ENCODE measurements around the gene PLXNA4. TPM values are rescaled to one million over a fixed set of nuclear protein-coding genes. Genes with fewer than 3 reads are reported as not detected.

Gene PLXNA4
- total RNA-seq, 1 donor from 2014 or later: 16.2 TPM

- TF ChIP-seq, protein P1, sequence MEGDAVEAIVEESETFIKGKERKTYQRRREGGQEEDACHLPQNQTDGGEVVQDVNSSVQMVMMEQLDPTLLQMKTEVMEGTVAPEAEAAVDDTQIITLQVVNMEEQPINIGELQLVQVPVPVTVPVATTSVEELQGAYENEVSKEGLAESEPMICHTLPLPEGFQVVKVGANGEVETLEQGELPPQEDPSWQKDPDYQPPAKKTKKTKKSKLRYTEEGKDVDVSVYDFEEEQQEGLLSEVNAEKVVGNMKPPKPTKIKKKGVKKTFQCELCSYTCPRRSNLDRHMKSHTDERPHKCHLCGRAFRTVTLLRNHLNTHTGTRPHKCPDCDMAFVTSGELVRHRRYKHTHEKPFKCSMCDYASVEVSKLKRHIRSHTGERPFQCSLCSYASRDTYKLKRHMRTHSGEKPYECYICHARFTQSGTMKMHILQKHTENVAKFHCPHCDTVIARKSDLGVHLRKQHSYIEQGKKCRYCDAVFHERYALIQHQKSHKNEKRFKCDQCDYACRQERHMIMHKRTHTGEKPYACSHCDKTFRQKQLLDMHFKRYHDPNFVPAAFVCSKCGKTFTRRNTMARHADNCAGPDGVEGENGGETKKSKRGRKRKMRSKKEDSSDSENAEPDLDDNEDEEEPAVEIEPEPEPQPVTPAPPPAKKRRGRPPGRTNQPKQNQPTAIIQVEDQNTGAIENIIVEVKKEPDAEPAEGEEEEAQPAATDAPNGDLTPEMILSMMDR (IDR thresholded peaks at IDR 0.05; ENCODE audit: partially characterized antibody, unreplicated experiment): no peak
- Mint-ChIP-seq H3K9me3 (ENCODE audit: unreplicated experiment) (peaks cover 5% of the 10 kb centered on the region), H3K4me3 (ENCODE audit: unreplicated experiment) (no peak overlapping the region), H3K27ac (ENCODE audit: unreplicated experiment) (no peak overlapping the region), H3K36me3 (ENCODE audit: unreplicated experiment) (peaks cover 3% of the 10 kb centered on the region), H3K27me3 (ENCODE audit: unreplicated experiment) (no peaks in the 10 kb centered on the region), H3K4me1 (ENCODE audit: low read depth, unreplicated experiment) (peaks cover 11% of the 10 kb centered on the region)
- no peak for DNase-seq
Observed at GRCh38 chr7:132352800-132353199, 223.5 kb downstream of the PLXNA4 start.

DNA sequence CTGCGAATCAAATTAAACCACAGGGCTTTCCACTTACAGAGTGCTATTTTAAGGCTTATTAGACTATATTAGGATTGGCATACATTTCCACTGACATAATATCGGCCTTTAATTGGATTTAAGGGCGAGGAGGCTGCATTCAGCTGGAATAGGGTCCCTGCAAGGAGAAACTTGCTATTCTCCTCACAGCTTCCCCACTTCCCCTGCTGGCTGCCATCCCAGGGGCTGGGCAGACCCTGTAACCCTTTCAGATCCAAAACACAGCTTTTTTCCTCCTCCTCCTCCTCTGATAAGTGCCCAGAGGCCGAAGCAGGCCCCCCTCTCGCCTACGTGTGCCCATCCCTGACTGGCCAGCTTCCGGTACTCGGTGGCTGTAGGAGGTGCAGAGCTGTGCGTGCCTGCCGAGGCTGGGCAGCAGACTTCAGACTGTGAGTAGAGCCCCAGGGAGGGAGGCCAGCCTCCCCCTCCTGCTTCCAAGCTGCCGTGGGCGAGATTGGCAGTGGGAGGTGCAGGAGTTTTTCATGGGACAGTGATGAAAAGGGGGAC, 224.2 kb downstream of the PLXNA4 start:
- TF ChIP-seq, protein P1 (IDR thresholded peaks at IDR 0.05; ENCODE audit: partially characterized antibody, unreplicated experiment): no peak
- Mint-ChIP-seq H3K27ac (ENCODE audit: unreplicated experiment) (no peak overlapping the region), H3K4me1 (ENCODE audit: low read depth, unreplicated experiment) (peaks cover 19% of the 10 kb centered on the region), H3K9me3 (ENCODE audit: unreplicated experiment) (peaks cover 5% of the 10 kb centered on the region), H3K27me3 (ENCODE audit: unreplicated experiment) (no peaks in the 10 kb centered on the region), H3K4me3 (ENCODE audit: unreplicated experiment) (no peak overlapping the region), H3K36me3 (ENCODE audit: unreplicated experiment) (no peaks in the 10 kb centered on the region)
- no peak for DNase-seq

- H3K27me3 Mint-ChIP-seq (ENCODE audit: unreplicated experiment): peaks cover 3% of the 10 kb centered on the region
Observed at GRCh38 chr7:132350741-132351140, 225.5 kb downstream of the PLXNA4 start.

DNA sequence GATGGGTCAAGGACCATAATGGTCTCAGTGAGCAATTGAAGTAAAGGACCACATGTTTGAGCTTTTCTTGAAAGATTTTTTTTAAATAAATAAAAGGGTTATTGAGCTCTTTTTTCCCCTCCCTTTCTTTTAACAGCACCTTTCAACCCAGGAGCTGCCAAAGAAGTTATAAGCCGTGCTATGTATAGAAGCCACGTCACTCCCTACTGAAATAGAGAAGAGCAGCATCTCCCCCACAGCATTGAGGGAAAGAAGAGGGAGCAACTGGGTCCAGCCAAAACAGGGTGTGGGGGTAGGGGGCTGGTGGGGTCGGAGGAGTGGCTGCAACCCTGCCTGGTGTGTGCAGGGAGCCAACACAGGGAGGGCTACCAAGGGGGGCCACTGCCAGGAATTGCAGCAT, 227.2 kb downstream of the PLXNA4 start:
- Mint-ChIP-seq H3K27me3 (ENCODE audit: unreplicated experiment) (peaks cover 5% of the 10 kb centered on the region), H3K9me3 (ENCODE audit: unreplicated experiment) (peaks cover 5% of the 10 kb centered on the region), H3K4me3 (ENCODE audit: unreplicated experiment) (no peak overlapping the region), H3K4me1 (ENCODE audit: low read depth, unreplicated experiment) (peaks cover 20% of the 10 kb centered on the region), H3K27ac (ENCODE audit: unreplicated experiment) (no peak overlapping the region), H3K36me3 (ENCODE audit: unreplicated experiment) (no peaks in the 10 kb centered on the region)
- DNase-seq: no peak
- TF ChIP-seq, protein P1 (IDR thresholded peaks at IDR 0.05; ENCODE audit: partially characterized antibody, unreplicated experiment): no peak

More at GRCh38 chr7:132350741-132351140, 225.5 kb downstream of the PLXNA4 start:
- no peak for DNase-seq
- Mint-ChIP-seq H3K4me1 (ENCODE audit: low read depth, unreplicated experiment) (peaks cover 20% of the 10 kb centered on the region), H3K36me3 (ENCODE audit: unreplicated experiment) (no peaks in the 10 kb centered on the region), H3K4me3 (ENCODE audit: unreplicated experiment) (no peak overlapping the region), H3K9me3 (ENCODE audit: unreplicated experiment) (peaks cover 5% of the 10 kb centered on the region), H3K27ac (ENCODE audit: unreplicated experiment) (no peak overlapping the region)
- TF ChIP-seq, protein P1 (IDR thresholded peaks at IDR 0.05; ENCODE audit: partially characterized antibody, unreplicated experiment): no peak

DNA sequence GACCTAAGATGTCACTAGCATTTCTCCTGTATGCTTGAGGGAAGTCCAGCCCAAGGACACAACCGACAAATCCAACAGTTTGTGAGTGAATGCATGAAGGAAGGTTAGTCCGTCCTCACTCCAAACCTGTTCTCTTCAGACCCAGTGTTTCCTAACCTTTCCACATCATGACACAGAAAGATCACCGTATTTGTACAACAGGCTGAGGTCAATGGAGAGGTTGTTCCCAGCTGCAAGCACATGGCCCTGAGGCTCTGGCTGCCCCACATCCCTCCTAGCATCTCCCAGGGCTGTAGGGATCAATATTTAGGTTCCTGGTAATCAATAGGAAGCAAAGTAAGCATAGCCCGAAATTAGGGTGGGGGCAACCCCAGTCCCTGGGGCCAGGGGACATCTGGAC, 227.9 kb downstream of the PLXNA4 start:
- Mint-ChIP-seq H3K27me3 (ENCODE audit: unreplicated experiment) (peaks cover 6% of the 10 kb centered on the region), H3K27ac (ENCODE audit: unreplicated experiment) (no peak overlapping the region), H3K36me3 (ENCODE audit: unreplicated experiment) (no peaks in the 10 kb centered on the region), H3K9me3 (ENCODE audit: unreplicated experiment) (peaks cover 5% of the 10 kb centered on the region), H3K4me1 (ENCODE audit: low read depth, unreplicated experiment) (peaks cover 20% of the 10 kb centered on the region), H3K4me3 (ENCODE audit: unreplicated experiment) (no peak overlapping the region)
- DNase-seq: peak; percentile 37
- TF ChIP-seq, protein P1 (IDR thresholded peaks at IDR 0.05; ENCODE audit: partially characterized antibody, unreplicated experiment): no peak
